ENCODE results near the gene NDUFA8.
A peak's percentile ranks its signal among the peaks of the same experiment; 100 is the strongest.

Gene NDUFA8

GRCh38 chr9:122145592-122145863 lies 14.1 kb downstream of the NDUFA8 start:
- no peak for DNase-seq (ENCODE audit: low spot score)
- TF ChIP-seq CTCF (IDR thresholded peaks at IDR 0.05; ENCODE audit: extremely low read depth, missing control alignments) = no peak

- no peak for DNase-seq (ENCODE audit: low spot score)
- peak; percentile 13 for TF ChIP-seq CTCF (IDR thresholded peaks at IDR 0.05; ENCODE audit: extremely low read depth, missing control alignments)
Measured at GRCh38 chr9:122144836-122145591, 14.6 kb downstream of the NDUFA8 start.

- TF ChIP-seq CTCF (IDR thresholded peaks at IDR 0.05; ENCODE audit: extremely low read depth, missing control alignments) = no peak
- no peak for DNase-seq (ENCODE audit: low spot score)
Measured at GRCh38 chr9:122143876-122144405, 15.6 kb downstream of the NDUFA8 start.

GRCh38 chr9:122143296-122143695 lies 16.3 kb downstream of the NDUFA8 start:
- DNase-seq (ENCODE audit: low spot score) = no peak
- no peak for TF ChIP-seq CTCF (IDR thresholded peaks at IDR 0.05; ENCODE audit: extremely low read depth, missing control alignments)

DNA sequence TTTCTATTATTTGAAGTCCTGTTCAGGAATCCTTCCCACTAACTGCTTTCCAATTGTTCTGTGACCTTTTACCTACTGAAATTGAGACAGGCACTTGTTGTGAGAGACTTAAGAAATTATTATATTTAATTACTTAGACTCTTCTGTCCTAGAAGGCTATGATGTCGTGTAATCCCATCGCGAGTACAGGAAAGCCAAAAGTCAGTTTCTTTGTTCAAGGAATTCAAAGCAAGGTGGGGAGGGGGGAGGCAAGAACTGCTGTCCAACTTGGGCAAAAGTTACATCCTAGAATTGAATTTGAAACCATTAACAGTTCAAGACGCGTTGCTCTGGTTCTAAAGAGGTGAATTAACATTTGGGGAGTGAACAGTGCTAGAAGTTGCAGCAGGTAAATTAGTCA lies 17.9 kb downstream of the NDUFA8 start:
- TF ChIP-seq CTCF (IDR thresholded peaks at IDR 0.05; ENCODE audit: extremely low read depth, missing control alignments) = no peak
- no peak for DNase-seq (ENCODE audit: low spot score)

GRCh38 chr9:122140368-122141193 lies 19.0 kb downstream of the NDUFA8 start:
- TF ChIP-seq CTCF (IDR thresholded peaks at IDR 0.05; ENCODE audit: extremely low read depth, missing control alignments) = no peak
- DNase-seq (ENCODE audit: low spot score) = no peak

- TF ChIP-seq CTCF (IDR thresholded peaks at IDR 0.05; ENCODE audit: extremely low read depth, missing control alignments) = no peak
Measured at GRCh38 chr9:122138560-122139268, 20.9 kb downstream of the NDUFA8 start.

More at GRCh38 chr9:122138560-122139268, 20.9 kb downstream of the NDUFA8 start:
- no peak for DNase-seq (ENCODE audit: low spot score)

All from GM20000 (cell line).